GM18951 (cell line): Measurements from ENCODE around the gene RNF144B.

Experiments
- POLR2A ChIP-seq: IDR thresholded peaks from 4 replicates; pipeline ENCODE4 v1.6.1; 2011; ENCODE audit warnings: mild to moderate bottlenecking; ENCODE audit not compliant: insufficient read length, insufficient read depth; ENCODE audit errors: extremely low read depth
- in situ Hi-C: fragments of 300-500 bp; cut with MboI; formaldehyde crosslinking; loops from one replicate; pipeline ENCODE4 v1.12.0; 2022; ENCODE audit warnings: low sequenced_read_pairs, mixed read lengths, inconsistent platforms; ENCODE audit not compliant: unreplicated experiment

RNF144B gene

GRCh38 chr6:18498408-18498807 lies 111.3 kb downstream of the RNF144B start:
- no peak for TF ChIP-seq POLR2A
- in situ Hi-C loops = no loop called here

DNA sequence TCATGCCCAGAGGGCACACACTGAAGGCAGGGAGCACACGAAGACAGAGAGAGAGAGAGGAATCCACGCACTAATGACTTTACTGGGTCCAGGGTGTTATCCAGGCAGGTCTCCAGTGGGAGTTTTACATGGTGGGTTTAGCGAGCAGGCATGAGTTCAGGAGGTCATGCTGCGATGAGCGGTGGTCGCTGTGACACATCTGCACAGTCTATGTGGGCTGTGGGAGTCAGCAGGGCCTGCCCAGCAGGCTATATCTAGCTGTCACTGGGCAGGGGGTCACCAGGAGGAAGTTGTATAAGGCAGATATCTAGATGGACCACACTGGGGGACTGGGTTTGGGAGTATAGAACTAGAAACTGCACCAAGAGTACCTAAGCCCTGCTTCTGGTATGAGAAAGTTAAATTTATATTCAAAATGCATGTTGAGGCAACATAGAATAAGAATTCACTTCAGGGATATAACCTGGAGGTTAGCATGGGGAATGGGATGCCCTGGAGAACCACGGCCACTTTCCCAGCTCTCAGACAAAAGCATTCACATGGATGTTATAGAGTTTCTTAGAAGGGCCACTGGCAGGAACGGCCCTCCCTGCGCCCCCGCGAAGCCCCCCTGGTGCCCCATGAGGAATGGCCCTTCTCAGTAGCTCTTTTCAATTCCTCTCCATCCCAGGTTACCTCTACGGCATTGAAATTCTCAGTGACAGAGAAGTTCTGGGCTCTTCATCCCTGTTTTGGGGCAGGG lies 113.9 kb downstream of the RNF144B start:
- TF ChIP-seq POLR2A = no peak
- in situ Hi-C loops = loop anchor here (25.0 kb wide), 1 partner anchor 164 kb away; no protein-coding TSS in a partner anchor

DNA sequence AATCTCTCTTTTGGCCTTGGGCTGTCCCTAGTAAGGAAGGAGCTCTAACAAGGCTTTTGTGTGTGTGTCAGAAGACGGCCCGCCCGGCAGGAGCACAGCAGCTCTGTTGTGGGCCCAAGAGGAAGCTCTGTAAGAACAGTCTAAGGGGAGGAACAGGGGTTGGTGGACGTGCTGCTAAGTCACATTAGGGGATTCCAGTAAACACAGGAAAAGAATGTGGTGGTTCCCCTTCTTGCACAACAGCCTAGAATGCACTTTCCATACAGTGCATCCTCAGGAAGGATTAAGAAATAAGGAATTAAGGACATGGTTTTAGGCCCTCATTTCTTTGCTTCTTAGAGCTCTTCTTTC lies 114.5 kb downstream of the RNF144B start:
- in situ Hi-C loops = loop anchor here (25.0 kb wide), 1 partner anchor 164 kb away; no protein-coding TSS in a partner anchor
- TF ChIP-seq POLR2A = no peak

GRCh38 chr6:18503206-18503592 lies 116.0 kb downstream of the RNF144B start:
- in situ Hi-C loops = loop anchor here (25.0 kb wide), 1 partner anchor 166 kb away; no protein-coding TSS in a partner anchor
- TF ChIP-seq POLR2A = no peak

- in situ Hi-C loops = loop anchor here (25.0 kb wide), 1 partner anchor 166 kb away; no protein-coding TSS in a partner anchor
- no peak for TF ChIP-seq POLR2A
These were observed 116.6 kb downstream of the RNF144B start for GRCh38 chr6:18503593-18504231.

- in situ Hi-C loops = loop anchor here (25.0 kb wide), 1 partner anchor 167 kb away; no protein-coding TSS in a partner anchor
- TF ChIP-seq POLR2A = no peak
These were observed 117.1 kb downstream of the RNF144B start for GRCh38 chr6:18504232-18504596.

DNA sequence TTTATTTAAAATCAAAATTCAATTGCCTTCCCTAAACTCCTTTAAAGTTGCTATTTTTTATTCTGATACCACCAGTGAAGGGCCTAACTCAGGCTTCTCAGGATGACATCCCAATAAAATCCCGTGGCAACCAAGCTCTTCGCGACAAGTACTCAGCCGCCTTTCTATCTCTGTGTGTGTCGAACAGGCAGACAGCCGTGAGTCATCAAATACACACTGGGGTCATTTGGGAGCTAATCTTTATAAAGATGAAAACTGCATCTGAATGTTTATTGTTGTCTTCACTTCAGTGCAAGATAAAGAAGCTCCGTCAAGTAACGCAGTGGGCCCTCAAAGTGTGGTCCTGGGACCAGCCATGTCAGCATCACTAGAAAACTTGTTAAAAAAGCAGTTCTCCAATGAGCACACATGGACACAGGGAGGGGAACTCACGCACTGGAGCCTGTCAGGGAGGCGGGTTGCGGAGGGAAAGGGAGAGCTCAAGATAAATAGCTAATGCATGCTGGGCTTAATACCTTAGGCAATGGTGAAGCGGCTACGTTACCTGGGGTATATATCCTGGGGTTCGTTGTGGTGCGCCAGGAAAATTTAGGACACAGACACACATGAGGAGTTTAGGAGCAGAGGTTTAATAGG lies 119.3 kb downstream of the RNF144B start:
- in situ Hi-C loops = loop anchor here (25.0 kb wide), 1 partner anchor 169 kb away; no protein-coding TSS in a partner anchor
- no peak for TF ChIP-seq POLR2A

DNA sequence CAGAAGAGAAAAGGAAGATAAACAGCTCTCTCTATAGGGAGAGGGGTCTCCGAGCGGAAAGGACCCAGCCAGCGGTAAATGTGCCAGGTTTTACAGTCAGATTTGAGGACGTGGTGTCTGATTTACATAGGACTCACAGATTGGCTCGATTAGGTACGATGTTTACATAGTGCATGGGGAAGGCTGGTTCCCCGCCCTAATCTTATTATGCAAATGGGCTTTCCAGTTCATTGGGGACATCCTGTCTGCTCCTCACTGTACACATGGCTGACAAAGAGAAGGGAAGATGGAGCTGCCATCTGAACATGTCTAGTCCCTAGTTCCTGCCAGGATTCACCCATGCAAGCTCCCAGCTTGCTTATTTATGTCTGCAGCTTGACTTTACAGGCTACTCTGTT lies 119.9 kb downstream of the RNF144B start:
- TF ChIP-seq POLR2A = no peak
- in situ Hi-C loops = loop anchor here (25.0 kb wide), 1 partner anchor 170 kb away; no protein-coding TSS in a partner anchor

DNA sequence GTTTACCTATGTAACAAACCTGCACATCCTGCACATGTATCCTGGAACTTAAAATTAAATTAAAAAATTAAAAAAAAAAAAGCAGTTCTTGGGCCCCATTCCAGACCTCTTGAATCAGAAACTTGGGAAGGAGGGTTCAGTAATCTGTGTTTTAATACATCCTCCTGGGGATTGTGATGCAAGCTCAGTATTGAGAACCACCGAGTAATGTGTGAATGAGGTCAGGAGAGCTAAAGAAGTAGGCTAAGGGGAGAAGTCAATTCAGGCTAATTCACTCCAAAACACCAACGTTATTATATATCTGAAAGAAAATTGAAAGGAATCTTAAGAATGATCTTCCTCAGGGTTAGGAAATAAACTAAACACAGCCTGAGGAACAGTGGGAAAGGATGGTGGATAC lies 120.4 kb downstream of the RNF144B start:
- no peak for TF ChIP-seq POLR2A
- in situ Hi-C loops = loop anchor here (25.0 kb wide), 1 partner anchor 170 kb away; no protein-coding TSS in a partner anchor

GRCh38 chr6:18509871-18510643 lies 122.9 kb downstream of the RNF144B start:
- in situ Hi-C loops = loop anchor here (25.0 kb wide), 1 partner anchor 173 kb away; no protein-coding TSS in a partner anchor
- no peak for TF ChIP-seq POLR2A

DNA sequence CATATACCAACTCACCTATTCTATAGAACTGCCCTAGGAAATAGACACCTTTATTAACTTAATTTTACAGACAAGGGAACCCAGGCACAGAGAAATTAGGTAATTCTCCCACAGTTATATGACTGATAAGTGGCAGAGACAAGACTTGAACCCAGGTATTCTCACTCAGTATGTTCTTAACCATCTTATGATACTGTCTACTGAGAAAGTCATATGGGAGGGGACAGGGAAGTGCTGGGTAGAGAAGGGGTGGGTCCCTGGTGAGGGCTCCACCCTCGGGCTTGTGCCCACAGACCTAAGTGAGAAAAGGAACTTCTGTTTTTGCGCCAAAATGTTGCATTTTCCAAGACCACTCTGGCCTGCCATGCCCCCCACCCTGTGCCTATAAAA lies 123.5 kb downstream of the RNF144B start:
- in situ Hi-C loops = loop anchor here (25.0 kb wide), 1 partner anchor 173 kb away; no protein-coding TSS in a partner anchor
- TF ChIP-seq POLR2A = no peak

DNA sequence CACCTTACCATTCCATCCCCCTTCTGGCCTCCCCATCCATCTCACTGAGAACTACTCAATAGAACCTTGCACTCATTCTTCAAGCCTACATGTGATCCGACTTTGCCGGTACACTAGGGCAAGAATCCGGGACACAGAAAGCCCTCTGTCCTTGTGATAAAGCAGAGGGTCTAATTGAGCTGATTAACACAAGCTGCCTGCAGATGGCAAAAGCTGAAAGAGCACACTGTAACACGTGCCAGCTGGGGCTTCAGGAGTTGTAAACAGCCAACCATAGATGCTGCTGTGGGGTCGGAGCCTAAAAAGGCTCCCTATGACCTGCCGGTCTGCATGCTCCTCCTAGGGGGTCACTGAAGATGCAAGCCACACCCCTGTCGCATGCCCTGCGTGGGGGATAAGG lies 124.1 kb downstream of the RNF144B start:
- TF ChIP-seq POLR2A = no peak
- in situ Hi-C loops = loop anchor here (25.0 kb wide), 1 partner anchor 174 kb away; no protein-coding TSS in a partner anchor

GRCh38 chr6:18513253-18513798 lies 126.2 kb downstream of the RNF144B start:
- in situ Hi-C loops = loop anchor here (25.0 kb wide), 1 partner anchor 176 kb away; no protein-coding TSS in a partner anchor

More at GRCh38 chr6:18513253-18513798, 126.2 kb downstream of the RNF144B start:
- TF ChIP-seq POLR2A = no peak
